ENCODE measurements around the gene KRT34.

The KRT34 gene

GRCh38 chr17:41395611-41396010 lies 13.5 kb upstream of the KRT34 start:
- no peak for TF ChIP-seq TAF1 (IDR thresholded peaks at IDR 0.05; ENCODE audit: low read depth)
- TF ChIP-seq EGR1 (IDR thresholded peaks at IDR 0.05), result no peak
- TF ChIP-seq CEBPB (IDR thresholded peaks at IDR 0.05), result no peak
- no peak for TF ChIP-seq CREB1 (IDR thresholded peaks at IDR 0.05; ENCODE audit: low read depth)
- TF ChIP-seq TEAD4 (IDR thresholded peaks at IDR 0.05), result no peak
- no peak for TF ChIP-seq RAD21 (IDR thresholded peaks at IDR 0.05; ENCODE audit: low read depth)
- no peak for TF ChIP-seq YY1 (IDR thresholded peaks at IDR 0.05; ENCODE audit: low read depth)
- no peak for TF ChIP-seq TCF12 (IDR thresholded peaks at IDR 0.05; ENCODE audit: low read depth)
- TF ChIP-seq USF1 (IDR thresholded peaks at IDR 0.05), result no peak
- TF ChIP-seq FOXM1 (IDR thresholded peaks at IDR 0.05; ENCODE audit: borderline replicate concordance, low read depth), result no peak
- TF ChIP-seq ZBTB7A (IDR thresholded peaks at IDR 0.05; ENCODE audit: low read depth), result no peak
- TF ChIP-seq MAX (IDR thresholded peaks at IDR 0.05), result no peak
- TF ChIP-seq EP300 (IDR thresholded peaks at IDR 0.05; ENCODE audit: borderline replicate concordance), result no peak
- TF ChIP-seq REST (IDR thresholded peaks at IDR 0.05; ENCODE audit: low read depth), result no peak
- TF ChIP-seq NFIC (IDR thresholded peaks at IDR 0.05), result no peak

GRCh38 chr17:41394254-41394996 lies 12.3 kb upstream of the KRT34 start:
- TF ChIP-seq TAF1 (IDR thresholded peaks at IDR 0.05; ENCODE audit: low read depth) (no peak), CREB1 (IDR thresholded peaks at IDR 0.05; ENCODE audit: low read depth) (no peak), EGR1 (IDR thresholded peaks at IDR 0.05) (no peak), ZBTB7A (IDR thresholded peaks at IDR 0.05; ENCODE audit: low read depth) (no peak), TEAD4 (IDR thresholded peaks at IDR 0.05) (no peak), YY1 (IDR thresholded peaks at IDR 0.05; ENCODE audit: low read depth) (no peak), EP300 (IDR thresholded peaks at IDR 0.05; ENCODE audit: borderline replicate concordance) (no peak), NFIC (IDR thresholded peaks at IDR 0.05) (no peak), CEBPB (IDR thresholded peaks at IDR 0.05) (no peak), RAD21 (IDR thresholded peaks at IDR 0.05; ENCODE audit: low read depth) (no peak), USF1 (IDR thresholded peaks at IDR 0.05) (no peak), FOXM1 (IDR thresholded peaks at IDR 0.05; ENCODE audit: borderline replicate concordance, low read depth) (no peak), REST (IDR thresholded peaks at IDR 0.05; ENCODE audit: low read depth) (no peak), MAX (IDR thresholded peaks at IDR 0.05) (no peak), TCF12 (IDR thresholded peaks at IDR 0.05; ENCODE audit: low read depth) (no peak)

- TF ChIP-seq CREB1 (IDR thresholded peaks at IDR 0.05; ENCODE audit: low read depth) (no peak), MAX (IDR thresholded peaks at IDR 0.05) (no peak), NFIC (IDR thresholded peaks at IDR 0.05) (no peak), EP300 (IDR thresholded peaks at IDR 0.05; ENCODE audit: borderline replicate concordance) (no peak), RAD21 (IDR thresholded peaks at IDR 0.05; ENCODE audit: low read depth) (no peak), REST (IDR thresholded peaks at IDR 0.05; ENCODE audit: low read depth) (no peak), TEAD4 (IDR thresholded peaks at IDR 0.05) (no peak), TCF12 (IDR thresholded peaks at IDR 0.05; ENCODE audit: low read depth) (no peak), ZBTB7A (IDR thresholded peaks at IDR 0.05; ENCODE audit: low read depth) (no peak), TAF1 (IDR thresholded peaks at IDR 0.05; ENCODE audit: low read depth) (no peak), USF1 (IDR thresholded peaks at IDR 0.05) (no peak), CEBPB (IDR thresholded peaks at IDR 0.05) (no peak), YY1 (IDR thresholded peaks at IDR 0.05; ENCODE audit: low read depth) (no peak), EGR1 (IDR thresholded peaks at IDR 0.05) (no peak), FOXM1 (IDR thresholded peaks at IDR 0.05; ENCODE audit: borderline replicate concordance, low read depth) (no peak)
Observed at GRCh38 chr17:41393826-41394225, 11.7 kb upstream of the KRT34 start.
